HG02642 (cell line): ENCODE data around the gene CMSS1.

Experiments used
- ATAC-seq: cut with Tn5 transposase; IDR thresholded peaks from one replicate; pipeline ENCODE4 v1.9.1; 2021; ENCODE audit warnings: mild to moderate bottlenecking; ENCODE audit not compliant: unreplicated experiment, poor library complexity

Gene CMSS1

DNA sequence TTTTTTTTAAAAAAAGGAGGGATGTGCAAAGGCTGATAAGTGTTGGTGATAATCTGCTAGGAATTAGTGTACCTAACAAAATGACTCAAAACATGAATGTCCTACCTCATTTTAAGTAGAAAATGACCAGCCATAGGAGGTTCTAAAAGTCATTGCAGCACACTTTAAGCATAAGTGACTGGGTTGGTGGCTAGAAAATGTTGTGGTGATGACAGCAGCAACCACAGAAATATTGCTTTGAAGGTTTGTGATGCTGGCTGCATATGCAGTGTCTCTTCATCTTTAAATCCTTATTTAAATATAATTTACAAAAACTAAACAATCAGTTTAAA lies 55.2 kb downstream of the CMSS1 start:
- ATAC-seq: peak; percentile 43

DNA sequence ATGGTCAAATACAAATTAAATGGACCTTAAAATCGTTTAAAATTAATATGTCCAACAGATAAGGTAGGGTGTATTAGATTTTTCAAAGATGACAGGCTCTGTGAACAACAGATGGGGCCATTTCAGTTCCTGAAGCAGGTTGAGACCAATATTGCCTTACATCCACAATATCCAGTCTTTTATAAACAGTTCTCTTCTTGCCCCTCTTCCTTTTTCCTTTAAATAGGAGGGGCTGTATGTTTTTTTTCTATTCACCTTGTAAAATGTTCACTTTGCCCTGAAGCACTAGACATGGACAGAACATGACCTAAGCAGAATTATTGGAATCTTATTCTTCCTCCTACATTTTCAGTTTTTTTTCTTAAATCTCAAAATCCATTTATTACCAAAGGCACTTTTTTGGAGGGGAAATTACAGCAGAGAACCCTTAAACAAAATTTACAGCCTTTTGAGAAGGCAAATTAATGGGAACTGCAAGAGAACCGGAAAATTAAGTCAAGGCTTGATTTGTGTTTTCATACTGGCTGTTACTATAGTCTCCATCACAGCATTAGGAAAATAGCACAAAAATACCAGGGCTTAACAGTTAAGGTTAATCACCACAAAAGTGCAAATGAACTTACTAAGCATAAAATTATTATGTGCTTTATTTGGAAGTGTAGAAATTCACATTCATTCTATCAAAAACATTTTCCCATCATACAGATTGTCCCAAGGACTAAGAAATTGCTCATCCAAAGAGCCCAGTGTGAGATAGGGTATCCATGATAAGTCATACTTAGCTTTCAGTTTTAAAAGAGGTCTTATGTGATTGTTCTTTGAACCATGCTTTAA lies 55.8 kb downstream of the CMSS1 start:
- no peak for ATAC-seq

DNA sequence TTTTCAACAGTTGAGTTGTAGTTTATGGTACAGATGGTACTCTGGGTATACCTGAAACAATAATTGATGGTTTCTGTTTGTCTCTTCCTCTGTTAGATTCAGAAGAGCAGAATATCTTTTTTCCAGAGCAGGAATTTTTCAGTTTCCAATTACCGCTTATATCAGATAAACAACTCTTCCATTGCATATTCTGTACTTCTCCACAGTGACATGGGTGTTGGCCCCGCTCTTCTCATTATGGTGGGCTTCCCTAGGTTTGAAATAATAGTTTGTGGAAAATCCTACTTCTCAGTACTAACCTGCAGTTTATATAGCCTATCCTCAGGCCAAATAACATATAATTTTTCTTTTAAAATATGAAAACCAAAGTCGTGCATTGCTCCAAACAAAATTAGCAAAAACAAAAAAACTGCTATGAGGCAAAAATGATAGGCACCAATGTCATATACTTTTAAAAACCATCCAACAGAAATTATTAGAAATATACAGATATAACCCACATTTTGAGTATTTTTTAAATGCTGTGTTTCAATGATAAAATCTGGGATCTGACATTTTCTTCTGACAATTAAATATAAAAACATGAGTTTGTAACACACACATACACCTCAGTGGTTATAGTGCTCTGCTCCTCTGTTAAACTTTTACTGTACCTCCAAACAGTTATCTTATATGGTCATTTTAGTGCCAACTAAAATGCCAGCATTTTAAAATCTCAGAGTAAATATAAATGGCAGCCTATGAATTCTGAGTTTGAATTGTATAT lies 56.8 kb downstream of the CMSS1 start:
- ATAC-seq: no peak

DNA sequence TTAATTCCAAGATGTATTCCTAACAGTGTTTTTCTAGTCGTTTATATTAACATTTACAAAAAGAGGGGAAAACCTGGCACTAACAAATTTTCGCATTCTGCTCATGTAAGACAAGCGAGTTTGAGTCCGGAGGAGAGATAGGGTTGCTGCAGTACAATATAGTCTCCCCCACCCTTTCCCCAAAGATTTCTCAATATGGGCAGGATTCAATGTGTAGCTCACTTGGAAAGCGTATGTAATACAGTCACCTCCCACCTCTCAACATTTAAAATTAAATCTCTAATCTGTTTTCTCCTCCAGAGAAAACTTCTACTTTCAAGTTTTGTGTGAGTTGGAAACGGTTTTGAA lies 57.9 kb downstream of the CMSS1 start:
- peak; percentile 19 for ATAC-seq

DNA sequence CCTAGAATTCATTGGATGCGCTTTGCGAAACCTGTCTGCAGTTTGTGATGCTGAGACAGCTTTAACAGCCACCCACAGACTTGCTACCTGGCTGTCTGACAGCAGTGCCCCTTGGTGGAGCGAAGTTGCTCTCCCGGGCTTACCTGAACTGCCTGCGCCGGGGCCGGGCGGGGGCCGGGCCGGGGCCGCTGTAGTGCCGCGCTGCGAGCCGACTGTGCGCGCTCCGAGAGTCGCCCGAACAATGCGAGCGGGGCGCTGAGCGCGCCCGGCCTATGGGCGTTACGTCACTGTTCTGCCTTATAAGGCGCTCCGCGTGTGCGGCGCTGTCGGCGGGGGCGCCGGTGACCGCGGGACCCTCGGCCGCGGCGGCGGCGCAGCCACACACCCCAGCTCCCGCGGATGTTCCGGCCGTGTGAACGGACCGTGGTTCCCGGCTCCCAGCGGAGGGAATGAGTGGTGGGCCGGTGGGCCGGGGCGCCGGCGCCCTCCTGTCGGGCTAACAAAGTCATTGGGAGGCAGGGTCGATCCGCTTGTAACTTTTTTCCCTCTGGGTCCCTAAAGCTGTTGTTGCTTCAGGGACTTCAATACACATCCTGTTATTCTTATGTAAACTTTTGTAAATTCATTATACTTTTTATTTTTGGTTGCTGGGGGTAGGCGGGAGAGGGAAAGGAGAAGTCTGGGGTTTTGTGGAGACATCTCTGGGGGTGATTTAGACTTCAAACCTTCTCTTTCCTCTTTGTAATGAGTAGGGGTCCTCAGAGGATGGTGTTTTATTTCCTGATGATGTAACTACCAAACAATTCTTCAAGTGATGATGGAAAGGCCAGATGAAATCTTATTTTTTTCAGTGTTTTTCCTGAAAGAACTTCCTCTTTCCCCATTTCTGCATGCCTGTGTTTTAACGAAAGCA lies 58.5 kb downstream of the CMSS1 start:
- peak; percentile 92 for ATAC-seq

- no peak for ATAC-seq
Observed at GRCh38 chr3:99877031-99877579, 59.4 kb downstream of the CMSS1 start.

DNA sequence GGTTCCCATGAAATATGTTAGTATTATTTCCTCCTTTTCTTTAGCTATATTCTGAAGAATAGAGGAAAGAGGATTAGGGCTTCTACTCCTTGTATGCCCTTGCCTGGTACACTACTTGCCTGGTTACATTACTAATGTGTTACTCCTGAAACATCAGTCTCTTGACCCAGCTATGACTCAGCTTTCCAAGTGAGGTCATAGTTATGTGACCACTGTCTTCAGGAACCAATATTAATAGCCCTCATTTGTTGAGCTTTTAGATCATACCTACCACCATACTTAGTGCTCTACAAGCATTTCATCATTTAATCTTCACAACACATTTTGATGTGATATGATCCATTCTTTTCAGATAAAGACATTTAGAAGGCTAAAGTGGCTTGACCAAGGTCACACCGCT lies 60.3 kb downstream of the CMSS1 start:
- ATAC-seq: peak; percentile 45

GRCh38 chr3:99879275-99879674 lies 61.6 kb downstream of the CMSS1 start:
- no peak for ATAC-seq

- no peak for ATAC-seq
Observed at GRCh38 chr3:99881121-99881524, 63.5 kb downstream of the CMSS1 start.

- ATAC-seq: no peak
Observed at GRCh38 chr3:99882436-99883137, 64.9 kb downstream of the CMSS1 start.

DNA sequence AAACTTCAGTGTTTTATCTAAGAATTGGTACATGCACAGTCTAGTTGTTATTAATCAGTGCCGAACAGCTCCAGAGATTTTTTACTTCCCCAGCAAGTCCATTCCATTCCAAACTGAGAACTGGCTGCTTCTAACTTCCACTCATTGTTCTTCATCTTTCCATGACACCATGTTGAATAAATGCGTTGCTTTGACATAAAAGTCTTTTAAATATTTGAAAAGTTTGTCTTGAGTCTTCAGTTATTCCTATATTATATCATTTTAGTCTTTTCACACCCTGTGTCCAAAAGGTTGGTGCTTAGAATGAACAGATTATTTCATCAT lies 65.4 kb downstream of the CMSS1 start:
- ATAC-seq: no peak

DNA sequence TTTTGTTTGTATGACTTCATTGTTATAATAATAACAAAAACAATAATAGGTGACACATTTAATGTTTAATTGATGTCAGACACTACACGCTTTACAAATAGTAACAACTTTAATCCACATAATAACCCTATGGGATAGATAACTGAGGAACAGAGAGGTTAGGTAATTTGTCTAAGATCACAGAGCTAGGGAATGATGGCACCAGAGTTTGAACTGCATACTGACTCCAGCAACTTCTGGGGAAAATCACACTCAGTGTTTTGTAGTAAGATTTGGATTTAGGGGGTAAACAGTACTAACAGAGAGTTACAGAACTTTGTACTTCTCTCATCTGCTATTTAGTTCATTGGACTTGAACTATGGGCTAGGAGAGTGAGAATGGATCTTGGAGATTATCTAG lies 66.0 kb downstream of the CMSS1 start:
- ATAC-seq: no peak

GRCh38 chr3:99884484-99884883 lies 66.8 kb downstream of the CMSS1 start:
- ATAC-seq: no peak

DNA sequence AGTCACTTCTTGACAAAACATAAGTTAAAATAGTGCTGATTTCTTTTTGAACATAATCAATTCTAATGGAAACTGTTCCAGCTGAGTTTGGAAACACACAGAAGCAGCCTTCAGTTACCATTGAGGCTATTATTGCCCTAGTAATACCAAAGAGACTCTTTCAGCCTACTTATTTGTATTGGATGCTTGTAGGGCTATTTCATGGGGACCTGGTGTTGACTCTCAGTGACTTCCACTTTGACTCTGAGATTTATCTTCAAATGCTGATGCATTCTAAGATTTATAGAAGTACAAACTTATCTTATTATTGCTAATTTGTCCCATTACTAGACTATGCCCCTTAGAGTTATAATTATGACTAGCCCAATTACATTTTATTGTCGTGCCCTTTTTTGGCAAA lies 67.4 kb downstream of the CMSS1 start:
- no peak for ATAC-seq

DNA sequence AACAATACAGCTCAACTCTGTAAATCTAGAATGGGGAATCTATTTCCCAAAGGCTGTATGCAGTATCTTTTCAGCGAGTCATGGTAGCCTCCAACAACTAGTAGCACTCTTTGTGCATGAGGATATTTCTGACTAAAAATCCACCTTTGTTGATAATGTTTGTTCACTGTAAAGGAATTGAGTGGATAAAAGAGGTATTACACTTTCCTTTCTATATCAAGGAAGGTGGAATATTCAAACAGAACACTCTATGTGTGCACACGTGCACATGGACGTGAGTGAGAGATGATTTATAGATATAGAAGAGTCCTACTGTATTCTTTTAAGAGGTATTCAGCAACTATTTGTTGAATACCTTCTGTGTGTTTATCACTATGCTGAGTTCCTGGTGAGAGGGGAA lies 68.2 kb downstream of the CMSS1 start:
- no peak for ATAC-seq

- ATAC-seq: no peak
Observed at GRCh38 chr3:99891610-99892285, 74.1 kb downstream of the CMSS1 start.

DNA sequence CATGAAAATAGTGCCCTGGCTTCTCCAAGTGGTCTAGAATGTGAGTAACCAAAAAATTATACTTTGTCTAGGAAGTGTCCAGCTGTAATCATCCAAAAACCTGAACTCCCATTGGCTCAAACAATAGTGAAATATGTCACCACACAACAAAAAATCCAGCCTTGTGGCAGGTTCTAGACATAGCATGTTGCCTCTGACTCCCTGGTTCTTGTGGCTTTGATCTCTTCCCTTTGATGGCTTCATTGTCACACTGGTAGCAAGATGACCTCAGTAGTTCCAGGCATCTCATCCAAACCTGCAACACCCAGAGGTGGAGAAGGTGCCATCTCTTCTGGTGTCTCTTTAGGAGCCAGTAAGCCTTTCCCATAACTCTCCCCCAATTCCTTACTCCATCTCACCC lies 74.7 kb downstream of the CMSS1 start:
- no peak for ATAC-seq

GRCh38 chr3:99895131-99895696 lies 77.6 kb downstream of the CMSS1 start:
- no peak for ATAC-seq

DNA sequence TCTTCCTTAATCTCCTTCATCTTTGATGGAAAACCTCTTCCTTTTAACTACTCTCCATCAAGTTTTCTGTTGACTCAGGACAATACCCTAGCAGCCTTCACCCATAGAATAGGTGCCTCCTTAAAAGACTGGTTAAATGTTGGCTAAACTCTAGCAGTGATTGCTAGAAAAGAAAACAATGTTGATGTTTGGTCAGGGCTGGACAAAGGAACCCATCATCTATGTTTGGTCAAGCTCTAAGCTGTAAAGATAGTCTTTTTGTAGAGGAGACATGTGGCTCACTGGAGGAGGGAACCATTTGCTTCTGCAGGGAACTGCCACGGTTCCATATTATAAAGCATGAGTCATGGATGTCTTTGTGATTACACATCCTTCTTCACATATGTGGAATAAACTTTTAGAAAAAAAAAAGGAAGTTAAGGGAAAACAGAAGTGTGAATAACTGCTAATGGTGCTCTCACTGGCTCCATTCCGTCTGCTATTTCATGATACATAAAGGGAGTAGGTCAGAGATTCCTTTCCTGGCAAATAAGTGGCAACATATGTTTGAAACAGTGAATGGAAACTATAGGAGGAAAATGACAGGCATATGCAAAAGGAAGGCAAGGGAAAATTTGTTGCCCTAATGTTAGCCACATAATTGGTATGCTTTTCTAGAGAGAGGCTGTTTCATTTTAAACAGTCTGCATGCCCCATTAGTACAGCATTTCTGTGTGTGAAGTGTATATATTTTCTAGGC lies 78.2 kb downstream of the CMSS1 start:
- ATAC-seq: no peak
